ENCODE data around the gene ARPC5L. TPM values are rescaled to one million over a fixed set of nuclear protein-coding genes. Genes with fewer than 3 reads are reported as not detected.

ARPC5L gene
- total RNA-seq, 3 donors from 2014 or later, result 29.5 to 41.9 (median 37.2) TPM

- no peaks in the 10 kb centered on the region for H3K9me3 ChIP-seq
- no peak overlapping the region for H3K4me3 ChIP-seq
- TF ChIP-seq, protein P1, sequence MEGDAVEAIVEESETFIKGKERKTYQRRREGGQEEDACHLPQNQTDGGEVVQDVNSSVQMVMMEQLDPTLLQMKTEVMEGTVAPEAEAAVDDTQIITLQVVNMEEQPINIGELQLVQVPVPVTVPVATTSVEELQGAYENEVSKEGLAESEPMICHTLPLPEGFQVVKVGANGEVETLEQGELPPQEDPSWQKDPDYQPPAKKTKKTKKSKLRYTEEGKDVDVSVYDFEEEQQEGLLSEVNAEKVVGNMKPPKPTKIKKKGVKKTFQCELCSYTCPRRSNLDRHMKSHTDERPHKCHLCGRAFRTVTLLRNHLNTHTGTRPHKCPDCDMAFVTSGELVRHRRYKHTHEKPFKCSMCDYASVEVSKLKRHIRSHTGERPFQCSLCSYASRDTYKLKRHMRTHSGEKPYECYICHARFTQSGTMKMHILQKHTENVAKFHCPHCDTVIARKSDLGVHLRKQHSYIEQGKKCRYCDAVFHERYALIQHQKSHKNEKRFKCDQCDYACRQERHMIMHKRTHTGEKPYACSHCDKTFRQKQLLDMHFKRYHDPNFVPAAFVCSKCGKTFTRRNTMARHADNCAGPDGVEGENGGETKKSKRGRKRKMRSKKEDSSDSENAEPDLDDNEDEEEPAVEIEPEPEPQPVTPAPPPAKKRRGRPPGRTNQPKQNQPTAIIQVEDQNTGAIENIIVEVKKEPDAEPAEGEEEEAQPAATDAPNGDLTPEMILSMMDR (IDR thresholded peaks at IDR 0.05), result no peak
- ATAC-seq (no peak), DNase-seq (no peak)
- H3K4me1 ChIP-seq (ENCODE audit: low read depth), result peaks cover 14% of the 10 kb centered on the region
- peaks cover 17% of the 10 kb centered on the region for H3K36me3 ChIP-seq (ENCODE audit: low read depth)
- intact Hi-C loops (cut with DNase I, micrococcal nuclease), result no loop called here
These were observed 7.8 kb upstream of the ARPC5L start for GRCh38 chr9:124854161-124854560.

- DNase-seq, result no peak
- ATAC-seq, result no peak
- Histone ChIP-seq H3K36me3 (ENCODE audit: low read depth) (peaks cover 18% of the 10 kb centered on the region), H3K4me1 (ENCODE audit: low read depth) (peaks cover 14% of the 10 kb centered on the region), H3K4me3 (no peak overlapping the region), H3K9me3 (no peaks in the 10 kb centered on the region)
- TF ChIP-seq, protein P1 (IDR thresholded peaks at IDR 0.05), result no peak
- intact Hi-C loops (cut with DNase I, micrococcal nuclease), result no loop called here
These were observed 7.1 kb upstream of the ARPC5L start for GRCh38 chr9:124854822-124855221.

- H3K36me3 ChIP-seq (ENCODE audit: low read depth), result peaks cover 18% of the 10 kb centered on the region
- no peaks in the 10 kb centered on the region for H3K9me3 ChIP-seq
- H3K4me3 ChIP-seq, result no peak overlapping the region
- intact Hi-C loops (cut with DNase I, micrococcal nuclease), result no loop called here
- peaks cover 19% of the 10 kb centered on the region for H3K4me1 ChIP-seq (ENCODE audit: low read depth)
- no peak for ATAC-seq
- DNase-seq, result no peak
- TF ChIP-seq, protein P1 (IDR thresholded peaks at IDR 0.05), result no peak
These were observed 6.4 kb upstream of the ARPC5L start for GRCh38 chr9:124855566-124855943.

DNA sequence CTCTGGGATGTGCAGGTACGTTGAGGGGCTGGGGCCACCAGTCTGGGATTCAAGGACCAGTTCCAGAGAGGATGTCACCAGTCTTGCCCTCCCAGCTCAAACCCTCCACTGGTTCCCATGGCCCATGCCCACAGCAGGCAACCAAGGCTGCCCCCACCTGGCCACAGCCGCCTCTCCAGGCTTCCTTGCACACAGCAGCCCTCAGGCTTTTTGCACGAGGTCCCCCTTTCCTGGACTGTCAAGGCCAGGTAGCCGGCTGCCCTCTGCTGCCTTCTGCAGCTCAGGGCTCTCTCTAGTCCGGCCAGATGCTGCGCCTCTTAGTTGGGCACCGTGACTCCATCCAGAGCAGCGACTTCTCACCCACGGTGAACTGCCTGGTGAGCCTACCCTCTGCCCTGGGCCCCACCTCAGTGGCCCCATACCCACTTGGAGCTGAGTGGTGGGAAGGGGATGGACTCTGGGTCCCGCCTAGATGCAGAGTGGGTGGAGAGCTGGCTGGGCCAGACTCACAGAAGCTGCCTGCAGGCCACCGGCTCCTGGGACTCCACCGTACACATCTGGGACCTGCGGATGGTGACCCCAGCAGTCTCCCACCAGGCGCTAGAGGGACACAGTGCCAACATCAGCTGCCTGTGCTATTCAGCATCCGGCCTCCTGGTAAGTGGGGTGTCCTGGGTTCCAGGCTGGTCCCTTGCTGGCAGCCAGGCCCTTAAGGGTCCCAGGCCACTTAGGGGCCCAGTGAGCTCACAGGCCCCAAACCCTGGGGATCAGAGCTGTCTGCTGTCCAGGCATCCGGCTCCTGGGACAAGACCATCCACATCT, 5.8 kb upstream of the ARPC5L start:
- Histone ChIP-seq H3K4me3 (no peak overlapping the region), H3K36me3 (ENCODE audit: low read depth) (peaks cover 18% of the 10 kb centered on the region)
- intact Hi-C loops (cut with DNase I, micrococcal nuclease), result no loop called here

GRCh38 chr9:124857533-124858162, 4.3 kb upstream of the ARPC5L start:
- DNase-seq, result no peak
- ATAC-seq, result no peak
- Histone ChIP-seq H3K4me3 (no peak overlapping the region), H3K36me3 (ENCODE audit: low read depth) (peaks cover 21% of the 10 kb centered on the region), H3K4me1 (ENCODE audit: low read depth) (peaks cover 21% of the 10 kb centered on the region), H3K9me3 (no peaks in the 10 kb centered on the region)
- intact Hi-C loops (cut with DNase I, micrococcal nuclease), result no loop called here
- TF ChIP-seq, protein P1 (IDR thresholded peaks at IDR 0.05), result no peak

More for the DNA sequence above, 5.8 kb upstream of the ARPC5L start:
- no peak for DNase-seq
- H3K4me1 ChIP-seq (ENCODE audit: low read depth), result peaks cover 24% of the 10 kb centered on the region
- ATAC-seq, result peak; percentile 8
- H3K9me3 ChIP-seq, result no peaks in the 10 kb centered on the region
- TF ChIP-seq, protein P1 (IDR thresholded peaks at IDR 0.05), result no peak
